Neural progenitor cell (in vitro differentiated cells): ENCODE measurements around the gene CEL.
"Not testable (repeated sequence)": the region's sequence is repeated elsewhere in the genome, so short reads cannot be mapped to it uniquely, and the experiment has no call there.

Experiments
- EZH2phosphoT487 ChIP-seq: fragments of 200-600 bp; sonication (generic); IDR thresholded peaks from 2 replicates; pipeline ENCODE4 v1.6.1; 2017; ENCODE audit warnings: antibody characterized with exemption
- TF ChIP-seq, protein P1 (sequence below): fragments of 200-600 bp; sonication (generic); IDR thresholded peaks from 2 replicates; pipeline ENCODE4 v1.5.1; 2017; ENCODE audit warnings: antibody characterized with exemption, mild to moderate bottlenecking

DNA sequence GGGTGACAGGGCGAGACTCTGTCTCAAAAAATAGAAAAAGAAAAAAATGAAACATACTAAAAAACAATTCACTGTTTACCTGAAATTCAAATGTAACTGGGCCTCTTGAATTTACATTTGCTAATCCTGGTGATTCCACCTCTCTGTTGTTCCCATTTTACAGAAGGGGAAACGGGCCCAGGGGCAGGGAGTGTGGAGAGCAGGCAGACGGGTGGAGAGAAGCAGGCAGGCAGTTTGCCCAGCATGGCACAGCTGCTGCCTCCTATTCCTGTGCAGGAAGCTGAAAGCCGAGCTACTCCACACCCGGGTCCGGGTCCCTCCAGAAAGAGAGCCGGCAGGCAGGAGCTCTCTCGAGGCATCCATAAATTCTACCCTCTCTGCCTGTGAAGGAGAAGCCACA, 788 bp downstream of the CEL start:
- TF ChIP-seq, protein P1, sequence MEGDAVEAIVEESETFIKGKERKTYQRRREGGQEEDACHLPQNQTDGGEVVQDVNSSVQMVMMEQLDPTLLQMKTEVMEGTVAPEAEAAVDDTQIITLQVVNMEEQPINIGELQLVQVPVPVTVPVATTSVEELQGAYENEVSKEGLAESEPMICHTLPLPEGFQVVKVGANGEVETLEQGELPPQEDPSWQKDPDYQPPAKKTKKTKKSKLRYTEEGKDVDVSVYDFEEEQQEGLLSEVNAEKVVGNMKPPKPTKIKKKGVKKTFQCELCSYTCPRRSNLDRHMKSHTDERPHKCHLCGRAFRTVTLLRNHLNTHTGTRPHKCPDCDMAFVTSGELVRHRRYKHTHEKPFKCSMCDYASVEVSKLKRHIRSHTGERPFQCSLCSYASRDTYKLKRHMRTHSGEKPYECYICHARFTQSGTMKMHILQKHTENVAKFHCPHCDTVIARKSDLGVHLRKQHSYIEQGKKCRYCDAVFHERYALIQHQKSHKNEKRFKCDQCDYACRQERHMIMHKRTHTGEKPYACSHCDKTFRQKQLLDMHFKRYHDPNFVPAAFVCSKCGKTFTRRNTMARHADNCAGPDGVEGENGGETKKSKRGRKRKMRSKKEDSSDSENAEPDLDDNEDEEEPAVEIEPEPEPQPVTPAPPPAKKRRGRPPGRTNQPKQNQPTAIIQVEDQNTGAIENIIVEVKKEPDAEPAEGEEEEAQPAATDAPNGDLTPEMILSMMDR = not testable (repeated sequence)
- TF ChIP-seq EZH2phosphoT487 = not testable (repeated sequence)
